ENCODE results near the gene ARHGAP32.
"Not testable (repeated sequence)": the region's sequence is repeated elsewhere in the genome, so short reads cannot be mapped to it uniquely, and the experiment has no call there.

Gene ARHGAP32

DNA sequence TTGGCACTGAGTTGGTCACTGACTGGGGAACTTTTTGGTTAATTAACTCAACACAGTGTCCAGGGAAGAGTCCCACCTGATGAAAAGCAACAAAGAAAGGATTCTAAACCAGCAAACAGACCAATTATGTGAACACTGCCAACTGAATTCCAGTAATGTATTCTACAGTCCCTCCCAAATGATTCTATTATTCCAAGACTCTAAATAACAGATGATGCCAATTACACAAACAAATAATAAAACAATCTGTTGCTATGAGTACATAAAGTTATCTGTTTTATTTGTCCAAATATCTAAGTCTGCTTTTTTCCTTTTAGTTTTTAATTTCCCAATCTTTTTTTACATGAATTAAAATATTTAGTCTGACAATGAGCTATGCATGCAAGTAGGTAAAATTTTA is 151.2 kb downstream of the ARHGAP32 start:
- no peak for DNase-seq (ENCODE audit: low spot score)

GRCh38 chr11:129035244-129035643 is 156.9 kb downstream of the ARHGAP32 start:
- no peak for DNase-seq (ENCODE audit: low spot score)

- no peak for DNase-seq (ENCODE audit: low spot score)
Observed at GRCh38 chr11:129034001-129034400, 158.1 kb downstream of the ARHGAP32 start.

GRCh38 chr11:129023968-129024676 is 168.0 kb downstream of the ARHGAP32 start:
- DNase-seq (ENCODE audit: low spot score) = no peak

- no peak for DNase-seq (ENCODE audit: low spot score)
Observed at GRCh38 chr11:129021295-129021694, 170.8 kb downstream of the ARHGAP32 start.

DNA sequence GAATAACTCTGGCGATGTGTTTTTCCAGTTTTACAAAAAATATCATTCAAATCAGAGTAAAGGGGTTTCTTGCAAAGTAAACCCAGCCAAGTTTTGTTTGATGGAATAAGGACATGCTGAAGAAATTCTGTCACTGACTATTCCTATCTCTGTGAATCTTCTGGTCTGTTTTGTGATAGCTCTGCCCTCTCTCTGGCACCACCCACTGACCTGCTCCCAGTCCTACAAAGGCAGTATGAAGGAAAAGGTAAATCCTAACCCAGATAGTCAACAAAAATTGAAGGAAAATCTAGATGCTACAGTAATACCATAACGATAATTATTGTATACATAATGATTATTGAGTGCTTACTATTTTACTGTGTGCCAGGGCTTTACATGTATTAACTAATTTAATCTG is 173.1 kb downstream of the ARHGAP32 start:
- no peak for DNase-seq (ENCODE audit: low spot score)

DNA sequence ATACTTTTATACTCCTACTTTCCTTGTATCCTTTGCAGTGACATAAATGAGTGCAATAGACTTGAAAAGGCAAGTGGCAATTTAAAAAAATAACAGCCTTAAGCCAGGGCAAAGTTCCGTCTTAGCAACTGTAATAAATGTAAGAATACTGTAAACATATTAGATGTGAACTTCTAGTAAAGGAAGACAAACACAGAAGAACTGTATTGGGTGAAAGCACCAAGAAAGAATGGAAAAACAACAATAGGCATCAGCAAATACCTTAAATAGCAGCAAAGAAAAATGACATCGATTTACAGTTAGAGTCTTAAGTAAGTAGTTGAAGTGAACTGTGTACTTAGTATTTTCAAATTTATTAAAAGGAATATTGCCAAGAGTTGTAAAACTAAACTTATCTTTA is 174.0 kb downstream of the ARHGAP32 start:
- DNase-seq (ENCODE audit: low spot score) = no peak

DNA sequence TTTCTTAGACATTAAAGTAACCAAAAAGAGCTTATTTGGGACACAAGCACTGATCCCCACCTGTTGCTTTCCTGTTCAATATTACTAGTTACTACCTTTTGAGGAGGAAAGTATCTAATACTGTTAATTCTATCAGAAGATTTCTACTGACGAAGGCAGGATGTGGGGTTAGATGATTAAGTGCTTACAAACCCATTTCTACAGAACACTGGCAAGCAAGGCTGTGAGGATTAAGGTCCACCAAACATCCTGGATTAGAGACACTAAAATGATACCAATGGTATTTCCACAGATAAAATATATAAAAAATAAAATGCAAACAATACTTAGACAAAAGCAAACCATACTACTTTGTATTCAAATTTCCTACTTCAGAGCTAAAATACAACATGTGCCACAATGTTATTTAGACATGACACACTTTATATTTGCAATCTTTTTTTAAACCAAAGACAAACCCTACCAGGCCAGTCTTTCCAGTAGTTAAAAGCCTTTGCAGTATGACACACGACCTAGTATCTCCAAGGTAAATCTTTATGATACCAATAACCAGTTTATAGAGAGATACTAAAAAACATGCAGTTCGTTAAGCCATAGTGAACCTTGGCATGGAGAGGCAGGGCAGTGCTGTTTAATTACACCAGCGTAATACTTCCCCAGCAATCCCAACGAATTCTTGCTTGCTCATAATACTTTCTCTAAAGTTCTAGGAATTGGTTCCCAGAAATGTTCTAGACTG is 178.2 kb downstream of the ARHGAP32 start:
- no peak for DNase-seq (ENCODE audit: low spot score)

DNA sequence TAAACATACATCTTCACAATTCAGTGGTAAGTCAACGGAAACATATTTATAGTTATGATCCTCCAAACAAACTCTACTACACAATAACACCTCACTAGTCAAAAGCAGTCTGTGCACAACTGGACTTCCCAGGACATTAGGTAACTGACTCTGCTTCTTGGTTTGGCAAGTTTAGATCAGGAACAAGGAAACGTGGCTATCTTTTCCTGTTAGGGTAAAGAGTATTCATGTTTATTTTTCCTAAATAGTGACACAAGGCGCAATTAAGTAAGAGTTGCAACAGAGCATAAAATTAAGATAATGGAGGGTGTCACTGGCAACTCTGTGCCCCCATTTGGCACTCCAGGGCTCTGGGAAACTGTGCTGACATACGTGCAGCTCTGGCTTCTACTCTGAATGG is 179.2 kb downstream of the ARHGAP32 start:
- DNase-seq (ENCODE audit: low spot score) = no peak

GRCh38 chr11:129006161-129006560 is 186.0 kb downstream of the ARHGAP32 start:
- no peak for DNase-seq (ENCODE audit: low spot score)

DNA sequence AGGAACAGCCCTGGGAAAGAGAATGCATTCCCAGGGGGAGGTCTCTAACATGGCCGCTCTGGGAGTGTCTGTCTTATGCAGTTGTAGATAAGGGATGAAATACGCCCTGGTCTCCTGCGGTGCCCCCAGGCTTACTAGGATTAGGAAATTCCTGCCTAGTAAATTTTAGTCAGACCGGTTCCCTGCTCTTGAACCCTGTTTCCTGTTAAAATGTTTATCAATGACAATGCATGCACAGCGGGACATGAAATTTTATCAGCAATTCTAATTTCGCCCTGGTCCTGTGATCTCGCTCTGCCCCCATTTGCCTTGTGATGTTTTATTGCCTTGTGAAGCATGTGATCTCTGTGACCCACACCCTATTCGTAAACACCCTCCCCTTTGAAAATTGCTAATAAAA is 193.0 kb downstream of the ARHGAP32 start:
- DNase-seq (ENCODE audit: low spot score) = not testable (repeated sequence)

GRCh38 chr11:128988242-128988970 is 203.7 kb downstream of the ARHGAP32 start:
- no peak for DNase-seq (ENCODE audit: low spot score)

DNA sequence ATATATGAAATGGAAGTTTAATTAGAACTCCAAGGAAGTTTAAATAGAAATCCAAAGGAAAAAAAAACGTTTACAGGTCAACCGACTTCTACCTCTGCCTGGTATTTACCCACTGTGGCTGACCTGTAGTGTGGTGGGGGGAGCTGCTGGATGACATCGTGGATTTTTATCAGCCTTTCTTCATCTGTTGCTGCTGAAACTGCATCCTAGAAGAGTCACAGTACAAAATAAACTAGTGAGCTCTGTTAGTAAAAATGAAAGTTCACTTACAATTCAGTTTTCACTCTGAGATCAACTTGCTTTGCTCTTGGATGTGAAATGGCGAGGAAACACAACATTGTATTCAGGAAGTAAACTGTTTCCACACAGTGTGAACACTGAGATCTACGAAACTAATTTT is 206.2 kb downstream of the ARHGAP32 start:
- no peak for DNase-seq (ENCODE audit: low spot score)

- DNase-seq (ENCODE audit: low spot score) = no peak
Observed at GRCh38 chr11:128983023-128983422, 209.1 kb downstream of the ARHGAP32 start.

- no peak for DNase-seq (ENCODE audit: low spot score)
Observed at GRCh38 chr11:128981254-128981653, 210.9 kb downstream of the ARHGAP32 start.

- DNase-seq (ENCODE audit: low spot score) = no peak
Observed at GRCh38 chr11:128970598-128971190, 221.4 kb downstream of the ARHGAP32 start.

- no peak for DNase-seq (ENCODE audit: low spot score)
Observed at GRCh38 chr11:128968916-128969315, 223.2 kb downstream of the ARHGAP32 start.

DNA sequence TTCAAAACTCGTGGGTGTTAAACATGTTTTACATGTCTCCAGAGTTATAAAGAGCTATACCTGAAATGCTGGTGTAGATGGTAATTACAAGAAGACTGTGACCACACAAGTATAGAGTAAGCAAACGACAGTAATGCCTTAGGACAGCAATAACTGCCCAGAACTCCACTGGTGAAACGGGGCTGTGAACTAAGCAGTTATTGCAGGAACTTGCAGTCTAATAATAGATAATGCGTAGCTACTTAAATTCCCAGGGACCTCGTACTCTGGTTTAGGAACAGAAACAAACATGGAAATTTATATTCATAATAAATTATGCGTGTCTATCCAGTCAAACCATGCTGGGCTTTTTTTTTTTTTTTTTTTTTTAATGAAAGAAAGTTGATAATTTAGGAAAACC is 224.5 kb downstream of the ARHGAP32 start:
- DNase-seq (ENCODE audit: low spot score) = no peak

GRCh38 chr11:128965485-128965884 is 226.6 kb downstream of the ARHGAP32 start:
- DNase-seq (ENCODE audit: low spot score) = no peak

GRCh38 chr11:128964463-128964930 is 227.6 kb downstream of the ARHGAP32 start:
- no peak for DNase-seq (ENCODE audit: low spot score)

DNA sequence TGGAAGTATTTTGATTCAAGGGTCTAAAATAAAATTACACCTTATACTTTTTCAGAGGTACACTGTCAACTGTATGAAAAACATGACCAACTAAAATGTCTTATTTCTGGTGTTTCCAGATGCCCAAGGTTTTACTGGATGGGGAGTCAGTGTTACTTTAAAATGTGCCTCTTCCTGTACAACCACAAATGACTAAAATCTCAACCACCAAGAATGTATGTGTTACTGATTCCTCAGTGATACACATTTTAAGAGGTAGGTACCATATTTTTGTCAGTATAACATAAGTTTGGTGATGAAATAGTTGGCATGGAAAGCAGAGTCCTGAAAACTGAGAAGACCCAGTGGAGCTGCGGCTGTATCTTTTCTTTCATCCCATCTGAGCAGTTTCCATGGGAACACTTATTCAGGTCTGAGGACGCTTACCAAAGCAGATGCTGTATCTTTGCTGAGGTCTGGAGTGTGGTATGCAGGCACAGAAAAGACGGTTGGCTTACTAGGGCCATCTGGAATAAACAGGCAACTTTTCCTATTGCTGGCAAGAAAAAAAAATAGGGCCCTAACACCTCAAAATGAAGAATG is 228.3 kb downstream of the ARHGAP32 start:
- no peak for DNase-seq (ENCODE audit: low spot score)

GRCh38 chr11:128962896-128963295 is 229.2 kb downstream of the ARHGAP32 start:
- no peak for DNase-seq (ENCODE audit: low spot score)
